ENCODE data around the gene RGS9BP.

Gene RGS9BP

GRCh38 chr19:32720216-32720935, 44.7 kb downstream of the RGS9BP start:
- TF ChIP-seq FOXP2 (optimal IDR thresholded peaks at IDR 0.05; ENCODE audit: borderline replicate concordance, extremely low read depth, extremely low read length, insufficient read depth) (no peak), SIN3A (IDR thresholded peaks at IDR 0.05; ENCODE audit: borderline replicate concordance, insufficient read depth, low read length) (no peak), TAF1 (IDR thresholded peaks at IDR 0.05; ENCODE audit: borderline replicate concordance, insufficient read depth, low read length) (no peak), REST (IDR thresholded peaks at IDR 0.05; ENCODE audit: insufficient read depth in 1 of 2, low read depth in 2 of 2, low read length in 2 of 2) (no peak), POLR2AphosphoS5 (IDR thresholded peaks at IDR 0.05; ENCODE audit: low read depth, low read length) (no peak)

GRCh38 chr19:32720936-32721250, 45.2 kb downstream of the RGS9BP start:
- TF ChIP-seq TAF1 (IDR thresholded peaks at IDR 0.05; ENCODE audit: borderline replicate concordance, insufficient read depth, low read length), result no peak
- TF ChIP-seq REST (IDR thresholded peaks at IDR 0.05; ENCODE audit: insufficient read depth in 1 of 2, low read depth in 2 of 2, low read length in 2 of 2), result no peak
- no peak for TF ChIP-seq SIN3A (IDR thresholded peaks at IDR 0.05; ENCODE audit: borderline replicate concordance, insufficient read depth, low read length)
- no peak for TF ChIP-seq POLR2AphosphoS5 (IDR thresholded peaks at IDR 0.05; ENCODE audit: low read depth, low read length)
- TF ChIP-seq FOXP2 (optimal IDR thresholded peaks at IDR 0.05; ENCODE audit: borderline replicate concordance, extremely low read depth, extremely low read length, insufficient read depth), result no peak
